GM12891 (cell line): Measurements from ENCODE around the gene CNTN5.

Experiments
- POLR2A ChIP-seq: IDR thresholded peaks from 2 replicates; pipeline ENCODE4 v1.6.1; 2011; ENCODE audit warnings: low read depth, low read length, control low read depth
- POLR2AphosphoS5 ChIP-seq: IDR thresholded peaks from 2 replicates; pipeline ENCODE4 v1.6.1; 2011; ENCODE audit warnings: low read depth, low read length, control low read depth
- SPI1 ChIP-seq: IDR thresholded peaks from 2 replicates; pipeline ENCODE4 v1.6.1; 2011; ENCODE audit warnings: low read depth, low read length, control low read depth
- TAF1 ChIP-seq: IDR thresholded peaks from 2 replicates; pipeline ENCODE4 v1.6.1; 2011; ENCODE audit warnings: low read depth, low read length, control low read depth

DNA sequence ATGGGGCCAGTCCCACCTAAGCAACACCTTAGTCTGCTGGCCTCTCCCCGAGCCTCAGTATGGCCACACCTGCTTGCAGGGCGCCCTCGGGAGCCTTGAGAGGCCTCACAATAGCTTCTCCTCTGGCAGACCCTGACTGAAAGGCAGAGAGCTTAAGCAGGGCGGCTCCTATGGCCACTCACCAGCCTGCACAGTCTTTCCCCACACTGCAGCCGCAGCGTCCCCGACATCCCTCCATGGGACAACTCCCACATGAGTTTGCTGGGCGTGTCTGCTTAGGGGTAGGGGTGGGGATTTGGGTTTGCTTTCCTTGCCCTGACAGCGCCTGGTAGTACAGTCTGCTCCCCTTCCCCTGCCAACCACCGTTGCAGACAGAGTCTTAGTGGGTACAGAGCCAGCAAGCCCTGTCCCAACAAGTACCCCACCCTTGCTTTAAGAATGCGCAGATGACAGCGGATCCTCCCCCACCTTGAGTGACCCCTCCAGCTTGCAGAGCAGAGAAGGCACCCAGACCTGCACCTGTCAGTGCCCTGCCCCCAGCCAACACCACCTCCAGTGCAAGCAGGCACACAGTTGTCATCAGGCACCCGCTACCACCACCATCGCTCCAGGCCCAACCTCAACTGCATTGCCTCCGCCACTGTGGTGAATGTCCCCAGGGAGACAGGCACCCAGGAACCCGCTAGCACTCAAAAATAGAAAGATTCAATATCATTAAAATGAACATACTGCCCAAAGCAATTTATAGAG lies 1252.5 kb downstream of the CNTN5 start:
- TF ChIP-seq TAF1 (no peak), POLR2A (no peak), POLR2AphosphoS5 (no peak), SPI1 (no peak)
